GM18873 (cell line): ENCODE data around the gene TLDC2.
"Not testable (repeated sequence)": the region's sequence is repeated elsewhere in the genome, so short reads cannot be mapped to it uniquely, and the experiment has no call there.

Source experiments
- ATAC-seq: cut with Tn5 transposase; IDR thresholded peaks from one replicate; pipeline ENCODE4 v1.9.1; 2021; ENCODE audit warnings: mild to moderate bottlenecking, moderate library complexity, moderate number of reproducible peaks; ENCODE audit not compliant: unreplicated experiment, low FRiP score

The TLDC2 gene

DNA sequence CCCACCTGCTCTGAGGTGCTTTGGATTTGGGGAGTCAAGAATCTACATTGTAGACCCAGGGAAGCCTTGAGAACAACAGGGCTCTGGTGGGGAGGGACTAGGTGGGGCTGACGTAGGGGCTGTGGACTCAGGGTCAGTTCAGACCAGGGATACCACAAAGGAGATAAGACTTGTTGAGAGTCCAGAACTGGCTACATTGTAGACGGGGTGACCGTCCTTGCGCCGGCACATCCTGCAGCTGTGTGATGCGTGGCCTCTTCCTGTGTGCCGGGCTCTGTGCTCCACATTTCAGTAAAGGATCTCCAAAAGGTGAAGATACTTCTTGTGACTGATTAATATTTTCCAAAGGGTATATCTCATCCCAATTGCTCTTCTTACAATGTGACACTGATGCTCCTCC is 9.8 kb upstream of the TLDC2 start:
- no peak for ATAC-seq

DNA sequence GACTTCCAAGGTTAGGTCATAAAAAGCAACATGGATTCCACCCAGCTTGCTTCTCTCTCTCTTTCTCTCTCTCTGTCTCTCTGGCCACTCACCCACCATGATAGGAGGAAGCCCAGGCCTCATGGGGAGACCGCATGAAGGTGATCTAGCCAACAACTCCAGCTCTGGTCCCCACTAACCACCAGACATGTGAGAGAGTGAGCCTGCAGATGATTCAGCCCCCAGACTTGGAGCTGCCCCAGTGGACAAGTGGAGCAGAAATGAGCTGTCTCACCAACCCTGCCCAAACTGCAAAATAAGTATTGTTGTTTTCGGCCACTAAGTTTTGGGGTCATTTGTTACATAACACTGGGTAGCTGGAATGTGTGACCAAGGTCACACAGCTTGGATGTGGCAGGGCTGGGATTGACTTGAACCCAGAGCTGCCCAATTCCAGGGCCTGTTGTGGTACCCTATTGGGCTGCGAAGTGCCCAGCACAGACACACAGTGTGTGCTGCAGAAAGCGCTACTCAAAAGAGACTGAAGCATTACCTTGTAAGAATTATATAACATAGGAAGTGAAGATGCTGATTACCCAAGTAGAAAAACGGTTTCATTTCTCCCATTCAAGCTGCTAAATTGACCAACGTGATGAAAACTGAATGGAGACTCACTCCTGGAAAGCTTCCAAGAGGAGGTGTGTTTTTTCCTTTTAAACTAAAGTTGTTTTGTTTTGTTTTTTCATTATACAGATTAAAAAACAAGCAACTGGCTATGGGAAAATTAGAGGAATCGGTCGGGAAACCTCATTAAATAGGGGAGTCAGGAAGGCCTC is 9.1 kb upstream of the TLDC2 start:
- ATAC-seq, result no peak

DNA sequence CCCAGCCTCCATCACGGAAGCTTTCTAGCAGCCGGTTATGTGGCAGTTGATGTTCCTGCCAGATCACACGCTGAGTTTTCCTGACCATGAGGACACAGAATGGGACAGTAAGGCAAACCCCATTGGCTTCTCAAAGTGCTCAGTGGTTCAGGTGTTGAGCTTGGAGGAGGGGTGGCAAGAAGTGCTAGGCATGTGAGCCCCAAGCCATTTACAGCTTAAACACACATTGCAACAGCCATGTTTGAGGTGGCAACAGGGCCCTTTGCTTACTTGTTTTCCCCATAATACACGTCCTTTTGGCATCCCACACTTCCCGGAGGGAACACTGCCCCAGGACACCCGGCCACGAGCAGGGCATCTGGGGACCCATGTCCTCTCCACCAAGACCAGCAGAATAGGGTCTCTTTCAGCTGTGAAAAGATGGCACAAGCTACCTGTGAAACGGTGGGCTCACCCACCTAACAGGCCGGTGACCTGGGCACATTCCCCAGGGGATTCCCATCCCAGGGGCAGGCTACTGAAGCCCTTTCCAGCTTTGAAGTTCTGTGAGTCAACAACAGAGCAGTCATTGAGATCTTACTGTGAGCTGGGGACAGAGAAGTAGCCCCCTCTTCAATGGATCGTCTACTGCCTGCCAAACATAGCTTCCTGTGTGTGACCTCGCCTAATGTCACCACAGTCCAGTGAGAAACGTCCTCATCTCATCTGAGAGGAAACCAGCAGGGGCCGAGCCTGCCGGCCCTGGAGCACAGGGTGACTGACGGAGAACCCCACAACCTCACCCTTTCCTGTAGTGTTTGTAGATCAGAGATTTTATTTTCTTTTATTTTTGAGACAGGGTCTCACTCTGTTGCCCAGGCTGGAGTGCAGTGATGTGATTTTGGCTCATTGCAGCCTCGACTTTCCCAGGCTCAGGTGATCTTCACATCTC is 4.0 kb upstream of the TLDC2 start:
- no peak for ATAC-seq

DNA sequence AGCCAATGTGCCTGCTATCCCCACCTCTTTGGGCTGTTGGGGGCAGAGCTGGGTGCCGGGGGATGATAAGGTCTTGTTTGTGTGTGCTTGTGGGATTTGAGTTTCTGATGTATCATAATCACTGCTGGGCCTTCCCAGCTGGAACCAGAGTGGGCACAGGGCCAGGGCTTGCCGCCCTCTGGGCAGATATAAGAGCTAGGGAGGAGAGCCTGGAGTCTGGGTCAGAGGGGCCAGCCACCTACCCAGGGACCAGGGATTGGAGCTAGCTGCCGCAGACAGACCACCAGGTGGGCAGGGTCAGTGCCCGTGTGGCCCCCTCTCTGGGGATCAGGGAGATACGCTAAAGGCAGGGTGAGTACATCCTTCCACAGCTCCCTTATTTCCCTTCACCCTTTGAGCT is 3.1 kb upstream of the TLDC2 start:
- ATAC-seq, result no peak

- no peak for ATAC-seq
Observed at GRCh38 chr20:36873498-36874189, 2.3 kb upstream of the TLDC2 start.

DNA sequence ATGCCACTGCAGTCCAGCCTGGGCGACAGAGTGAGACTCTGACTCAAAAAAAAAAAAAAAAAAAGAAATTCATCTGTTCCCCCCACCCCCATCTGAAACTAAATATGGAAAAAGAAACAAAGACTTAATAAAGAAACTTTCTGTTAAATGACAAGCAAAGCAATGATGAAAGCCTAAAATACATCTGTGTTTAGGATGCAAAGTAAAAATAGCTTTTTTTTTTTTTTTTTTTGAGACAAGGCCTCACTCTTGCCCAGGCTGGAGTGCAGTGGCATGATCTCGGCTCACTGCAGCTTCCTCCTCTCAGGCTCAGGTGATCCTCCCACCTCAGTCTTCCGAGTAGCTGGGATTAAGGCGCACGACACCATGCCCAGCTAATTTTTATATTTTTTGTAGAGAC is 845 bp upstream of the TLDC2 start:
- ATAC-seq, result not testable (repeated sequence)

DNA sequence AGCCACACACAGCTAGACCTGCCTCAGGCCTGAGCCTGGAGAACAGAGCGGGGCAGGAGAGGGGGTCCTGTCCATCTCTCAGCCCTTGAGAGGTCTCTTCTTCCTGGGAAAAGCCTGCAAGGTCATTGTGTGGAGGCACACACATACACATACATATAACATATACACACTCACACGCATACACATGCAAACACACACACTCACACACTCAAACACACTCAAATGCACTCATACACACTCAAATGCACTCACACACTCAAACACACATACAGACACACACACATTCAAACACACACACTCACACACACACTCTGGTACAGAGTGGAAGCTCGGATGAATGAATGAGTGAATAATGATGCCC is 515 bp downstream of the TLDC2 start:
- ATAC-seq, result no peak

DNA sequence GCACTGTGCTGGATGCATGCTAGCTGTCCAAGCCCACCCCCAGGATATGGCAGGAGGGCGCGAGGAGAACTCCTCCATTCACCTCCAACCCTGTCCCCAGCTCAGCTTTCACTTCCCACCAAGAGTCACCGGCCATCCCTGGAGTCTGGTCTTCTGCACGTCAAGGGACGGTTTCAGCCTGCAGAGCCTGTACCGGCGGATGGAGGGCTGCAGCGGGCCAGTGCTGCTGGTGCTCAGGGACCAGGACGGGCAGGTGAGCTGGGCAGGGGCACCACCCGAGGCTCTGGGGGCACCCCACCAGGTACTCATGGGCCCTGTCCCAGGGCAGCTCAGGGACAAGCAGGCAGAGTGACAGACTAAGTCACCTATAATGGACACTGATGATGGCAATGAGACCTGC is 3.0 kb downstream of the TLDC2 start:
- ATAC-seq, result no peak

- ATAC-seq, result no peak
Observed at GRCh38 chr20:36880741-36881250, 4.9 kb downstream of the TLDC2 start.

DNA sequence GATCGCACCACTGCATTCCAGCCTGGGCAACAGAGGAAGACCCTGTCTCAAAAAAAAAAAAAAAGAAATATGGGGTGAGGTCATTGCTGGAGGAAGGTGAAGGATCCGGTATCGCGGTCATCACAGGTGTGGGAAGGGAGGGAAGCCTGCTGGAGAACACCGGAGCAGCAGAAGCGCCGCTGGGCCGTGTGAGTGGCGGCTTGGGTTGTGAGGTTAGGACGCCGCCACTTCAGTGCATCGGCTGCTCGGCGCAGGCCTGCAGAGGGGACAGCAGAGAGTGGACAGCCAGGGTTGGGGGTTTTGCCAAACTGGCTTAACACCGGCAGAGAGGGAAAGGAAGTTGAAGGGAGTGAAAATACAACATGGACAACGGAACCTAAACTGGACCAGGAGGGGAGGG is 5.4 kb downstream of the TLDC2 start:
- ATAC-seq, result no peak

DNA sequence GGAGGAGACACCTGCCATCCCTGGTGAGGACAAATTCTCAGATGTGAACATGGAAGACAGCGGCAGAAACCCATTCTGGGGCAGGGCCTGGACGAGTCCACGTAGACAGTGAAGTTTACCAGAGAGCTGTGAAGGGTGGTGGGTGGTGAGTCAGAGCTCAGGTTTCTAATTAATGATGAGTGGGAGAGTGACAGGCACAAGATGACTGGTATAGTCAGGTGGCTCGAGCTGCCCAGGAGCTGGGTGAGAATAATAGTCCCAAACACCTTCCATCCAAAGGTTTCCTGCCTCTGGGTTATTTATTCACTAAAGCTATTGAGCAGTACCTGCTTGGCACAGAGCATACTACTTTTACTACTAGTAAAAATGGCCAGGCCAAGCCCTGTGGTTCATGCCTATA is 6.0 kb downstream of the TLDC2 start:
- no peak for ATAC-seq

DNA sequence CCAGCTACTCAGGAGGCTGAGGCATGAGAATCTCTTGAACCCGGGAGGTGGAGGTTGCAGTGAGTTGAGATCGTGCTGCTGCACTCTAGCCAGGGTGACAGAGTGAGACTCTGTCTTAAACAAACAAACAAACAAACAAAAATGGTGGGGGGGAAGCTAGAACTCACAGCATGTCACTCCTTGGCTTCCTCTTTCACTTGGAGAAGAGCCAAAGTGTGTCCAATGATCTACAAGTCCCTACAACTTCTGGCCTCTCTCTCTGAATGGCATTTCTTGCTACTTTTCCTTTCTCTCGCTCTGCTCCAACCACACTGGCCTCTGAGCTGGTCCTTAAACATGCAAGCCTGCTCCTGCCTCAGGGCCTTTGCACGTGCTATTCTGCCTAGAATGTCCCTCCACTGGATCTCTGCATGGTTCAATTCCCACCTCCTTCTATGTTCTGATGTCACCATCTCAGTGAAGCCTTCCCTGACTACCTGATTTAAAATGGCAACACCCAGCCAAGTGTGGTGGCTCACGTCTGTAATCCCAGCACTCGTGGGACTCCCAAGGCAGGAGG is 8.1 kb downstream of the TLDC2 start:
- no peak for ATAC-seq

DNA sequence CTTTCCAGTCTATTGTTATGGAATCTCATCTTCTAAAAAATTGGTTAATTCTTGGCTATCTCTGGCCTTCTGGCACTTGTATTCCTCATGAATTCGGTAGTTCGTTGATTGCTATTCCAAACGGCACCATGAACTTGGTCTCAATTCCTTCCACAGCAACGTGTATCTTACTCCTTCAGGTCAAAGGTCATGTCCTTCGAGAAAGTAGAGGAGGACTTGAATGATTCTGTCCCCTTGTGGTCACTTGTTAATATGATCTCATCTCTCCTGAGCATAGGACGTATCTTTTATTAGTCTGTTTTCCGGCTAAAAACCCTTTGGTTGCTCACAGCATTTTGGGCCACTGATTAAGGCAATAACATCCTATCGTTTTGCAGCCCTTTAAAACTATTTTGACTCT is 9.4 kb downstream of the TLDC2 start:
- ATAC-seq, result no peak

GRCh38 chr20:36886859-36887751 is 11.2 kb downstream of the TLDC2 start:
- no peak for ATAC-seq

- no peak for ATAC-seq
Observed at GRCh38 chr20:36887752-36888090, 11.8 kb downstream of the TLDC2 start.

- ATAC-seq, result no peak
Observed at GRCh38 chr20:36888880-36889516, 13.1 kb downstream of the TLDC2 start.

- ATAC-seq, result no peak
Observed at GRCh38 chr20:36890586-36890985, 14.6 kb downstream of the TLDC2 start.

DNA sequence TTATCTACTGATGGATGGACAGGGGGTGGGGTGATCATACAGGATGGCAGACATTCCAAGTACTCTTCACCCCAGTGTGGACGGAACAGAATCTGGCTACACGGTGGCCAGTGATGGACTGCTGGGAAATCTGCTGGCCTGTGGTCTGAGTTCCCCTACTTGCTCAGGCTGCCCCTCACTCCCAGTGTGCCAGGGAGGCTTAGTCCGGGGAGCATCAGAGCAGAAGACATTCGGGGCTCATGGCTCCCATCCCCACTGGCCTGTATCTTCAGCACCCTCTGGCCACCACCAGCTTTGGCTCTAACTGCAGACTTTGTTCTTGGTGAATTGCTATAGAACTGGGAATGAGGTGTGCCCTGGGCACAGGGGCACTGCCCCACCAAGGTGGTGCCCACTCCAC is 15.3 kb downstream of the TLDC2 start:
- ATAC-seq, result no peak

GRCh38 chr20:36893801-36894200 is 17.9 kb downstream of the TLDC2 start:
- ATAC-seq, result no peak
